Ovary (tissue), 9 donors: Measurements from ENCODE around the gene C1QTNF8. TPM values are rescaled to one million over a fixed set of nuclear protein-coding genes. Genes with fewer than 3 reads are reported as not detected.

Experiments used
- DNase-seq, 5 donors: peaks; one replicate each; pipeline ENCODE4 v3.0.0-alpha.2; 2019 to 2020
- H3K27ac ChIP-seq, 2 donors: fragments of 200-600 bp; one replicate each; pipeline versions ENCODE4 v1.5.1 to v1.8.0; 2019 to 2022
- H3K27me3 ChIP-seq: fragments of 200-600 bp; one replicate; pipeline ENCODE4 v1.8.0; 2022
- H3K36me3 ChIP-seq: fragments of 200-600 bp; sonication (generic); one replicate; pipeline ENCODE4 v1.5.1; 2019
- H3K4me1 ChIP-seq: one replicate; pipeline ENCODE4 v1.8.1; 2013; ENCODE audit warnings: mild to moderate bottlenecking, moderate library complexity; ENCODE audit not compliant: insufficient read depth
- H3K4me3 ChIP-seq: fragments of 200-600 bp; sonication (generic); one replicate; pipeline ENCODE4 v1.5.1; 2017
- H3K9me3 ChIP-seq, 2 donors: fragments of 200-600 bp in 1 of 2; sonication (generic) in 1 of 2; one replicate each; pipeline versions ENCODE4 v1.5.1 to v1.8.1; 2013 to 2019; ENCODE audit warnings: mild to moderate bottlenecking in 1 of 2, moderate library complexity in 1 of 2
- CTCF ChIP-seq, 3 donors: fragments of 450-650 bp in 2 of 3; fragments of 200-600 bp in 1 of 3; IDR thresholded peaks; one replicate each; pipeline versions ENCODE4 v1.5.1 to v1.8.0; 2016 to 2022; ENCODE audit warnings: antibody characterized with exemption in 3 of 3, mild to moderate bottlenecking in 1 of 3
- EP300 ChIP-seq: sonication (generic); formaldehyde crosslinking; IDR thresholded peaks from one replicate; pipeline ENCODE4 v1.6.1; 2017; ENCODE audit warnings: antibody characterized with exemption
- POLR2A ChIP-seq: fragments of 450-650 bp; IDR thresholded peaks from one replicate; pipeline ENCODE4 v1.6.1; 2017; ENCODE audit warnings: antibody characterized with exemption, mild to moderate bottlenecking, moderate library complexity
- WGBS, 3 donors: extraction: QIAGEN DNeasy Blood & Tissue Kit in 1 of 3; methylation state at CpG; one replicate each; pipeline versions ENCODE4 v1.1.5 to v1.1.7; 2013 to 2017; 5-methylcytosine and 5-hydroxymethylcytosine counted together
- intact Hi-C, 4 donors: fragments of 100-400 bp; cut with DNase I; formaldehyde crosslinking; loops; one replicate each; pipeline versions ENCODE4 v1.11.0 to v1.15.1; 2022 to 2023
- polyA plus RNA-seq, 2 donors: library from polyadenylated mRNA; stranded (reverse); fragments of 200-250 nt in 1 of 2; fragments of 350-450 nt in 1 of 2; fragmentation: Illumina TruSeq in 1 of 2; extraction: RNeasy Lipid Tissue Mini Kit (QIAGEN cat#74804) in 1 of 2; gene quantifications; one replicate each; pipeline ENCODE4 v1.2.3, GENCODE V29; 2013 to 2014
- total RNA-seq, 7 donors: library from RNA; depleted of rRNA in 2 of 7; stranded (reverse); fragments of >200 nt in 2 of 7; fragmentation: NEBNext Ultra II Directional in 3 of 7; extraction: Animal tissue kit (Norgen Biotek cat#: 25700) in 3 of 7; gene quantifications; one replicate each; pipeline versions ENCODE4 v1.1.0 to v1.2.4, GENCODE V29; 2016 to 2023
- donor health status: DM: no; HTN: no; CAD: no; lungs with moderate emphysema.
- donor health status: DM: no; HTN: no; CAD: no.
- donor health status: Bipolar disorder and iron deficiency.
- donor health status: DM: yes; HTN: yes; CAD: no.
- donor health status: DM: no; HTN: no; CAD: no.
- donor health status: DM: yes; HTN: yes; CAD: no.

The C1QTNF8 gene
- total and polyA plus RNA-seq, 9 donors = 0.80 TPM; not detected in 8

- no peaks in the 10 kb centered on the region for H3K9me3 ChIP-seq
- no peaks in the 10 kb centered on the region for H3K27me3 ChIP-seq
- no peaks in the 10 kb centered on the region for H3K36me3 ChIP-seq
- intact Hi-C loops = no loop called here
- DNase-seq = no peak
- TF ChIP-seq POLR2A (no peak), EP300 (no peak), CTCF (IDR thresholded peaks at IDR 0.05) (no peak)
- no peak overlapping the region for H3K27ac ChIP-seq
- WGBS, 3 donors = 58 to 67% (median 64%) methylated on average over 11 to 16 of the region's 16 CpGs
- H3K4me1 ChIP-seq = no peaks in the 10 kb centered on the region
- H3K4me3 ChIP-seq = no peak overlapping the region
Measured at GRCh38 chr16:1116693-1117077, 20.6 kb upstream of the C1QTNF8 start.

- TF ChIP-seq POLR2A (no peak), CTCF (IDR thresholded peaks at IDR 0.05) (no peak), EP300 (no peak)
- Histone ChIP-seq H3K27me3 (no peaks in the 10 kb centered on the region), H3K4me3 (no peak overlapping the region), H3K9me3 (no peaks in the 10 kb centered on the region), H3K4me1 (peaks cover 3% of the 10 kb centered on the region), H3K27ac (no peak overlapping the region), H3K36me3 (no peaks in the 10 kb centered on the region)
- no peak for DNase-seq
- intact Hi-C loops = no loop called here
- WGBS, 3 donors = 71 to 77% (median 75%) methylated on average over 13 to 15 of the region's 15 CpGs
Measured at GRCh38 chr16:1113889-1114526, 18.0 kb upstream of the C1QTNF8 start.

DNA sequence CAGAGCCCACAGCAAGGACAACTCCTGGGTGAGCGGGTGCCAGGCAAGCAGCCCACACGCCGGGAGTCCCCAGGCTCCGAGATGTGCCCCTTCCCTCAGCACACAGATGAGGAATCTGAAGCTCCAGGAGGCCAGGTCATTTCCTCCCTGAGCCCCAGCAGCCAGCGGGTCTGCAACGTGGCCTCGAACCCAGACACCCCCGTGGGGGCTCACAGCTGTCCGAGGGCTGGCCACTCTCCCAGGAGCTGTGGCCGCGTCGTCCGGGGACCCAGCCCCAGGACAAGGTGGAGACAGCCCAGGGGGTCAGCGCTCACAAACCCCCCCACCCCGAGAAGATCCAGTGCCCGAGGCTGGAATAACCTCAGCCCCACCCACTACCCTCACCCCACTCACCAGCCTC lies 17.4 kb upstream of the C1QTNF8 start:
- peaks cover 4% of the 10 kb centered on the region for H3K4me1 ChIP-seq
- no peak for DNase-seq
- H3K27me3 ChIP-seq = no peaks in the 10 kb centered on the region
- no peak overlapping the region for H3K27ac ChIP-seq
- TF ChIP-seq EP300 (no peak), CTCF (IDR thresholded peaks at IDR 0.05) (no peak)
- H3K4me3 ChIP-seq = no peak overlapping the region
- intact Hi-C loops = no loop called here
- no peaks in the 10 kb centered on the region for H3K36me3 ChIP-seq
- H3K9me3 ChIP-seq = no peaks in the 10 kb centered on the region
- WGBS, 3 donors = 35 to 50% (median 36%) methylated on average over 15 to 16 of the region's 16 CpGs

DNA sequence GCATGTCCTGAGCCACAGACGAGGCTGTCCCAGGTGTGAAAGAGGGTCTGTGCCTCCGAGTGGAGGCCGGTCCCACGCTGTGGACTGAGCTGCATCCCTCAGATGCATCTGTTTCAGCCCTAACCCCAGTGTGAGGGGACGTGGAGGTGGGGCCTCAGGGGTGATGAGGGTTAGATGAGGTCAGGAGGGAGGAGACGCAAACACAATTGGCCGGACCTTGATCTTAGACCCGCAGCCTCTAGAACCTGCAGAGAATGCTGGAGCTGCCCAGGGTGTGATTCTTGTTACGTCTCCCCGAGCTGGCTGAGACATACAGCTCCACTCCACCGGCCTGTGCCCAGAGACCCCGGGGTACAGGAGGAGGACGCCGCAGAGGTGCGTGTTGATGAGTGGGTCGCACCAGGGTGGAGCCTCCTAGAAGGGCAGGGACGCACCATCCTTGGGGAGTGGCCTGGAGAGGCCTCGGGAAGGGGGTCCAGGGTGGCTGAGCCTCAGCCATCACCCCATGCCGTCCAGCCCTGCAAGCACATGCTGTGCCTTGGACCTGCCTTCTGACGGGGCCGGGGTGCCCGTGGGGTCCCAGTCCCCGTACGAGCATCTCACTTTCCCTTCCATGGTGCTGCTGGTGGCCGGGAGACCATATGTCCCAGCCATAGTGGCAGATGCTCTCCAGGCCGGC lies 16.6 kb upstream of the C1QTNF8 start:
- TF ChIP-seq POLR2A (no peak), CTCF (IDR thresholded peaks at IDR 0.05) (no peak), EP300 (no peak)
- H3K27ac ChIP-seq = no peak overlapping the region
- no peaks in the 10 kb centered on the region for H3K27me3 ChIP-seq
- no peaks in the 10 kb centered on the region for H3K9me3 ChIP-seq
- DNase-seq = no peak
- H3K4me3 ChIP-seq = no peak overlapping the region
- 82 to 84% (median 83%) methylated on average over 26 of the region's 26 CpGs for WGBS, 3 donors
- H3K4me1 ChIP-seq = peaks cover 7% of the 10 kb centered on the region
- intact Hi-C loops = no loop called here
- H3K36me3 ChIP-seq = no peaks in the 10 kb centered on the region
